GM12878 (cell line): ENCODE results near the gene RGS1. TPM values are rescaled to one million over a fixed set of nuclear protein-coding genes. Genes with fewer than 3 reads are reported as not detected.

Source experiments
- BCLAF1 ChIP-seq: fragments of 450-650 bp; IDR thresholded peaks from 2 replicates; pipeline ENCODE4 v1.6.1; 2017; ENCODE audit warnings: antibody characterized with exemption, mild to moderate bottlenecking, moderate library complexity
- FOXM1 ChIP-seq: IDR thresholded peaks from 2 replicates; pipeline ENCODE4 v1.6.1; 2012; ENCODE audit warnings: low read depth, mild to moderate bottlenecking, inconsistent platforms, low read length, moderate library complexity
- HDAC2 ChIP-seq: fragments of 200-600 bp; sonication (generic); IDR thresholded peaks from 2 replicates; pipeline ENCODE4 v1.6.1; 2017
- MXI1 ChIP-seq: fragments of 150-350 bp; IDR thresholded peaks from 2 replicates; pipeline ENCODE4 v1.6.1; 2011; ENCODE audit warnings: low read depth, mild to moderate bottlenecking, inconsistent platforms, low read length, improper control_type of control experiment
- NBN ChIP-seq: fragments of 450-650 bp; IDR thresholded peaks from 2 replicates; pipeline ENCODE4 v1.6.1; 2016
- NFXL1 ChIP-seq: fragments of 450-650 bp; IDR thresholded peaks from 2 replicates; pipeline ENCODE4 v1.6.1; 2017; ENCODE audit warnings: antibody characterized with exemption, mild to moderate bottlenecking, borderline replicate concordance
- NR2C2 ChIP-seq: IDR thresholded peaks from 2 replicates; pipeline ENCODE4 v1.6.1; 2011; ENCODE audit warnings: borderline replicate concordance, low read depth; ENCODE audit not compliant: control insufficient read depth, insufficient read length
- POU2F2 ChIP-seq: IDR thresholded peaks from 3 replicates; pipeline ENCODE4 v1.6.1; 2011; ENCODE audit warnings: low read depth, mild to moderate bottlenecking, low read length, borderline replicate concordance
- RAD51 ChIP-seq: fragments of 450-650 bp; IDR thresholded peaks from 2 replicates; pipeline ENCODE4 v1.6.1; 2016; ENCODE audit warnings: moderate library complexity, mild to moderate bottlenecking, inconsistent platforms
- RUNX3 ChIP-seq: IDR thresholded peaks from 2 replicates; pipeline ENCODE4 v1.6.1; 2012; ENCODE audit warnings: low read length, inconsistent platforms
- SIN3A ChIP-seq: IDR thresholded peaks from 2 replicates; pipeline ENCODE4 v1.6.1; 2012; ENCODE audit warnings: low read depth, low read length, improper control_type of control experiment
- TBL1XR1 ChIP-seq: IDR thresholded peaks from 2 replicates; pipeline ENCODE4 v1.6.1; 2012; ENCODE audit warnings: low read depth, low read length, improper control_type of control experiment
- ZBTB40 ChIP-seq: fragments of 450-650 bp; IDR thresholded peaks from 2 replicates; pipeline ENCODE4 v1.6.1; 2016; ENCODE audit warnings: mild to moderate bottlenecking, moderate library complexity, borderline replicate concordance
- ZNF274 ChIP-seq: IDR thresholded peaks from one replicate; pipeline ENCODE4 v1.8.0; 2011; ENCODE audit not compliant: insufficient read length, insufficient read depth
- ZNF687 ChIP-seq: fragments of 450-650 bp; IDR thresholded peaks from 2 replicates; pipeline ENCODE4 v1.6.1; 2017; ENCODE audit warnings: mild to moderate bottlenecking, moderate library complexity
- polyA plus RNA-seq, 11 experiments: library from polyadenylated mRNA; depleted of rRNA in 4 of 11; unstranded in 6 of 11; stranded (reverse) in 5 of 11; fragments of >200 nt; fragmentation: Nextera tagmentation in 4 of 11; fragmentation: Illumina TruSeq in 1 of 11; extraction: Ambion mirVana in 4 of 11; extraction: Trizol in 1 of 11; gene quantifications; 1 replicate in 1 of 11; 2 replicates in 10 of 11; pipeline versions ENCODE4 v1.2.1 to v1.2.3, GENCODE V29; 2011 to 2016; ENCODE audit warnings: inconsistent platforms in 2 of 11, missing spikeins in 2 of 11, low read depth in 1 of 11
- total RNA-seq, 4 experiments: library from RNA; depleted of rRNA in 3 of 4; stranded (reverse); fragments of >200 nt in 3 of 4; fragmentation: Illumina TruSeq in 1 of 4; extraction: Trizol in 1 of 4; gene quantifications; 2 replicates each; pipeline versions ENCODE4 v1.2.1 to v1.2.3, GENCODE V29; 2013 to 2021
- TF ChIP-seq, protein P1 (sequence below): IDR thresholded peaks from 2 replicates; pipeline ENCODE4 v1.6.1; 2012; ENCODE audit warnings: low read depth, low read length, improper control_type of control experiment
- TF ChIP-seq, protein P2 (sequence below): IDR thresholded peaks from 2 replicates; pipeline ENCODE4 v1.6.1; 2012; ENCODE audit warnings: low read depth, low read length, improper control_type of control experiment

Gene RGS1
- total and polyA plus RNA-seq, 10 of the 15 experiments (the other 5 are each of a cell fraction or from before 2014, with no cell fraction given) = 20.7 to 882 (median 45.9) TPM

GRCh38 chr1:192580351-192580962 is 4.9 kb downstream of the RGS1 start (continued):
- TF ChIP-seq ZBTB40 (no peak), BCLAF1 (peak; percentile 78), NR2C2 (no peak), TBL1XR1 (peak; percentile 89), ZNF274 (no peak), MXI1 (peak; percentile 96), RUNX3 (0 out of 2 replicates have a peak, but pooled peaks have one; percentile 4), POU2F2 (peak; percentile 97; the same call in 2 of the 3 replicates), NBN (peak; percentile 78; the same call in 1 of the 2 replicates), HDAC2 (no peak), FOXM1 (no peak), RAD51 (no peak; the same call in 1 of the 2 replicates), ZNF687 (peak; percentile 93), NFXL1 (no peak), SIN3A (no peak)
- TF ChIP-seq, protein P1, sequence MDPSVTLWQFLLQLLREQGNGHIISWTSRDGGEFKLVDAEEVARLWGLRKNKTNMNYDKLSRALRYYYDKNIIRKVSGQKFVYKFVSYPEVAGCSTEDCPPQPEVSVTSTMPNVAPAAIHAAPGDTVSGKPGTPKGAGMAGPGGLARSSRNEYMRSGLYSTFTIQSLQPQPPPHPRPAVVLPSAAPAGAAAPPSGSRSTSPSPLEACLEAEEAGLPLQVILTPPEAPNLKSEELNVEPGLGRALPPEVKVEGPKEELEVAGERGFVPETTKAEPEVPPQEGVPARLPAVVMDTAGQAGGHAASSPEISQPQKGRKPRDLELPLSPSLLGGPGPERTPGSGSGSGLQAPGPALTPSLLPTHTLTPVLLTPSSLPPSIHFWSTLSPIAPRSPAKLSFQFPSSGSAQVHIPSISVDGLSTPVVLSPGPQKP = peak; percentile 74
- TF ChIP-seq, protein P2, sequence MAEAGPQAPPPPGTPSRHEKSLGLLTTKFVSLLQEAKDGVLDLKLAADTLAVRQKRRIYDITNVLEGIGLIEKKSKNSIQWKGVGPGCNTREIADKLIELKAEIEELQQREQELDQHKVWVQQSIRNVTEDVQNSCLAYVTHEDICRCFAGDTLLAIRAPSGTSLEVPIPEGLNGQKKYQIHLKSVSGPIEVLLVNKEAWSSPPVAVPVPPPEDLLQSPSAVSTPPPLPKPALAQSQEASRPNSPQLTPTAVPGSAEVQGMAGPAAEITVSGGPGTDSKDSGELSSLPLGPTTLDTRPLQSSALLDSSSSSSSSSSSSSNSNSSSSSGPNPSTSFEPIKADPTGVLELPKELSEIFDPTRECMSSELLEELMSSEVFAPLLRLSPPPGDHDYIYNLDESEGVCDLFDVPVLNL = no peak
